HCT116 (cell line): ENCODE measurements around the gene SLC51A. TPM values are rescaled to one million over a fixed set of nuclear protein-coding genes. Genes with fewer than 3 reads are reported as not detected.

Experiments used
- ATAC-seq: fragments of 200-7000 bp; cut with Tn5 transposase; 2 replicates; pipeline ENCODE4 v1.9.1; 2020; ENCODE audit warnings: mild to moderate bottlenecking, moderate library complexity
- BruUV-seq: library from RNA; stranded (reverse); fragments of 400-500 nt; replicated peaks from 2 replicates; lab custom pipeline; 2021; lab: Mats Ljungman, UMichigan
- CTCF ChIA-PET: fragments of 300-600 bp; sonication (Branson Sonifier 250); formaldehyde crosslinking; loops from one replicate; lab custom pipeline; 2021; ENCODE audit warnings: antibody characterized with exemption; lab: Charles Lee
- POLR2A ChIA-PET: fragments of 300-600, 350-600 bp; sonication (Branson Sonifier 250); formaldehyde crosslinking; loops from one replicate; lab custom pipeline; 2021; ENCODE audit warnings: antibody characterized with exemption; lab: Charles Lee
- RAD21 ChIA-PET, 2 experiments: fragments of 300-600 bp; sonication (Branson Sonifier 250); formaldehyde crosslinking; loops; one replicate each; lab custom pipeline; 2023; ENCODE audit warnings: low total read pairs in 2 of 2; ENCODE audit not compliant: uncharacterized antibody in 2 of 2, unreplicated experiment in 2 of 2, low non-redundant PET in 1 of 2; lab: Charles Lee
- DNase-seq: peaks from one replicate; pipeline ENCODE4 v3.0.0-alpha.2; 2010; ENCODE audit warnings: low read depth, low spot score
- H2AFZ ChIP-seq: fragments of 200-600 bp; shearing (Covaris generic), sonication (generic); 2 replicates; pipeline ENCODE4 v1.6.1; 2017; ENCODE audit warnings: low read depth, mixed run types, mixed read lengths, antibody characterized with exemption, low read length; ENCODE audit not compliant: poor library complexity, severe bottlenecking
- H3K27ac ChIP-seq: 2 replicates; pipeline ENCODE4 v1.5.1; 2012; ENCODE audit warnings: low read depth, low read length
- H3K27me3 ChIP-seq: fragments of 200-600 bp; sonication (generic); 2 replicates; pipeline ENCODE4 v1.6.1; 2016; ENCODE audit warnings: mixed run types, low read length, mixed read lengths; ENCODE audit not compliant: insufficient read depth
- H3K36me3 ChIP-seq, 2 experiments: fragments of 200-500 bp in 1 of 2; fragments of 200-600 bp in 1 of 2; sonication (Bioruptor generic) in 1 of 2; sonication (generic) in 1 of 2; 2 replicates each; pipeline versions ENCODE4 v1.5.1 to v1.6.1; 2014 to 2016; ENCODE audit warnings: low read length in 2 of 2, inconsistent platforms in 1 of 2, mixed read lengths in 1 of 2, mixed run types in 1 of 2; ENCODE audit not compliant: insufficient read depth in 2 of 2, control insufficient read depth in 1 of 2
- H3K4me1 ChIP-seq, 2 experiments: fragments of 200-600 bp in 1 of 2; sonication (generic) in 1 of 2; 2 replicates each; pipeline versions ENCODE4 v1.5.1 to v1.6.1; 2012 to 2017; ENCODE audit warnings: low read length in 2 of 2, inconsistent platforms in 1 of 2, mild to moderate bottlenecking in 1 of 2, mixed read lengths in 1 of 2, mixed run types in 1 of 2, moderate library complexity in 1 of 2; ENCODE audit not compliant: insufficient read depth in 2 of 2, control insufficient read depth in 1 of 2
- H3K4me2 ChIP-seq: fragments of 200-600 bp; sonication (generic); 2 replicates; pipeline ENCODE4 v1.6.1; 2017; ENCODE audit warnings: mixed run types, low read length, mixed read lengths
- H3K4me3 ChIP-seq, 2 experiments: fragments of 200-600 bp in 1 of 2; sonication (generic) in 1 of 2; replicated peaks in 1 of 2; 2 replicates each; pipeline ENCODE4 v1.5.1; 2011 to 2016; ENCODE audit warnings: low read length in 2 of 2, control low read depth in 1 of 2, low read depth in 1 of 2, mild to moderate bottlenecking in 1 of 2, mixed read lengths in 1 of 2, mixed run types in 1 of 2
- H3K79me2 ChIP-seq: fragments of 200-600 bp; sonication (generic); 2 replicates; pipeline ENCODE4 v1.6.1; 2017; ENCODE audit warnings: mild to moderate bottlenecking, mixed run types, low read length, moderate library complexity, mixed read lengths; ENCODE audit not compliant: insufficient read depth
- H3K9ac ChIP-seq: fragments of 200-600 bp; sonication (generic); 2 replicates; pipeline ENCODE4 v1.6.1; 2016; ENCODE audit warnings: low read length, mixed read lengths
- H3K9me2 ChIP-seq: fragments of 200-600 bp; sonication (generic), shearing (Covaris generic); 2 replicates; pipeline ENCODE4 v1.6.1; 2017; ENCODE audit warnings: mixed run types, mild to moderate bottlenecking, moderate library complexity; ENCODE audit not compliant: insufficient read depth
- H3K9me3 ChIP-seq, 2 experiments: fragments of 200-500 bp in 1 of 2; fragments of 200-600 bp in 1 of 2; sonication (Bioruptor generic) in 1 of 2; sonication (generic) in 1 of 2; 2 replicates each; pipeline ENCODE4 v1.6.1; 2014 to 2017; ENCODE audit warnings: low read length in 2 of 2, mixed read lengths in 2 of 2, inconsistent platforms in 1 of 2, low read depth in 1 of 2, mild to moderate bottlenecking in 1 of 2, mixed run types in 1 of 2, moderate library complexity in 1 of 2; ENCODE audit not compliant: control insufficient read depth in 1 of 2, insufficient read depth in 1 of 2
- H4K20me1 ChIP-seq: fragments of 200-600 bp; sonication (generic), shearing (Covaris generic); 2 replicates; pipeline ENCODE4 v1.6.1; 2017; ENCODE audit warnings: mixed run types, mild to moderate bottlenecking, moderate library complexity; ENCODE audit not compliant: insufficient read depth
- ATF3 ChIP-seq: IDR thresholded peaks from 2 replicates; pipeline ENCODE4 v1.6.1; 2012
- CBX3 ChIP-seq: IDR thresholded peaks from 2 replicates; pipeline ENCODE4 v1.6.1; 2012; ENCODE audit warnings: low read depth
- CEBPB ChIP-seq: IDR thresholded peaks from 2 replicates; pipeline ENCODE4 v1.6.1; 2012; ENCODE audit warnings: low read depth
- EGR1 ChIP-seq: IDR thresholded peaks from 2 replicates; pipeline ENCODE4 v1.6.1; 2012; ENCODE audit warnings: low read depth
- ELF1 ChIP-seq: IDR thresholded peaks from 2 replicates; pipeline ENCODE4 v1.6.1; 2012; ENCODE audit warnings: low read depth, borderline replicate concordance
- EZH2 ChIP-seq: fragments of 200-600 bp; sonication (generic); IDR thresholded peaks from 2 replicates; pipeline ENCODE4 v1.6.1; 2017; ENCODE audit warnings: antibody characterized with exemption, mixed run types
- EZH2phosphoT487 ChIP-seq: fragments of 200-600 bp; IDR thresholded peaks from 2 replicates; pipeline ENCODE4 v1.6.1; 2018; ENCODE audit warnings: antibody characterized with exemption, borderline replicate concordance
- JUND ChIP-seq: IDR thresholded peaks from 2 replicates; pipeline ENCODE4 v1.6.1; 2012
- POLR2A ChIP-seq: IDR thresholded peaks from 2 replicates; pipeline ENCODE4 v1.7.0; 2011; ENCODE audit warnings: borderline replicate concordance; ENCODE audit not compliant: insufficient read depth, insufficient read length; ENCODE audit errors: extremely low read depth
- SIN3A ChIP-seq: IDR thresholded peaks from 2 replicates; pipeline ENCODE4 v1.6.1; 2012; ENCODE audit warnings: low read depth
- YY1 ChIP-seq: IDR thresholded peaks from 2 replicates; pipeline ENCODE4 v1.6.1; 2011; ENCODE audit warnings: low read length, low read depth, moderate library complexity, mild to moderate bottlenecking; ENCODE audit not compliant: insufficient replicate concordance; ENCODE audit errors: extremely low read depth
- ZBTB33 ChIP-seq: IDR thresholded peaks from 2 replicates; pipeline ENCODE4 v1.6.1; 2011; ENCODE audit warnings: mild to moderate bottlenecking, low read length, moderate library complexity; ENCODE audit not compliant: insufficient replicate concordance; ENCODE audit errors: extremely low read depth
- ZNF274 ChIP-seq: fragments of 200-500 bp; sonication (Bioruptor generic); IDR thresholded peaks from 2 replicates; pipeline ENCODE4 v1.6.1; 2014; ENCODE audit warnings: mild to moderate bottlenecking, low read depth, low read length, inconsistent platforms
- intact Hi-C: fragments of 100-400 bp; cut with micrococcal nuclease; formaldehyde crosslinking; loops from 2 replicates; pipeline ENCODE4 v1.10.0; 2022
- total RNA-seq: library from RNA; stranded (reverse); gene quantifications from one replicate; pipeline ENCODE4 v1.2.1, GENCODE V29; 2021; ENCODE audit not compliant: unreplicated experiment

The SLC51A gene
- total RNA-seq, 1 experiment from 2014 or later = not detected

- intact Hi-C loops = no loop called here
- ChIA-PET POLR2A (no interaction called here), CTCF (no interaction called here), RAD21 (no interaction called here)
- H3K9me2 ChIP-seq = no peaks in the 10 kb centered on the region
- H3K9me3 ChIP-seq = no peaks in the 10 kb centered on the region
- H2AFZ ChIP-seq = no peak overlapping the region
- no peak overlapping the region for H3K27ac ChIP-seq
- H3K27me3 ChIP-seq = no peaks in the 10 kb centered on the region
- DNase-seq = no peak
- TF ChIP-seq ELF1 (no peak), CEBPB (no peak), POLR2A (no peak), CBX3 (no peak), ZNF274 (no peak), EGR1 (no peak), ZBTB33 (no peak), ATF3 (no peak), EZH2 (no peak), YY1 (no peak), JUND (no peak), SIN3A (no peak), EZH2phosphoT487 (no peak)
- BruUV-seq = no TSS peak
- H4K20me1 ChIP-seq = no peaks in the 10 kb centered on the region
- no peak for ATAC-seq
- H3K4me1 ChIP-seq = peaks cover 2 to 9% of the 10 kb centered on the region in 2 experiments; a peak in 3 of 4 replicates
- H3K36me3 ChIP-seq = no peaks in the 10 kb centered on the region
- no peak overlapping the region for H3K4me2 ChIP-seq
- no peak overlapping the region for H3K4me3 ChIP-seq
- no peaks in the 10 kb centered on the region for H3K79me2 ChIP-seq
- no peak overlapping the region for H3K9ac ChIP-seq
Measured at GRCh38 chr3:196180346-196180745, 36.0 kb upstream of the SLC51A start.
